ENCODE results near the gene CALCOCO1. TPM values are rescaled to one million over a fixed set of nuclear protein-coding genes. Genes with fewer than 3 reads are reported as not detected.

CALCOCO1 gene
- total and polyA plus RNA-seq, 4 donors = 65.5 to 223 (median 75.9) TPM

DNA sequence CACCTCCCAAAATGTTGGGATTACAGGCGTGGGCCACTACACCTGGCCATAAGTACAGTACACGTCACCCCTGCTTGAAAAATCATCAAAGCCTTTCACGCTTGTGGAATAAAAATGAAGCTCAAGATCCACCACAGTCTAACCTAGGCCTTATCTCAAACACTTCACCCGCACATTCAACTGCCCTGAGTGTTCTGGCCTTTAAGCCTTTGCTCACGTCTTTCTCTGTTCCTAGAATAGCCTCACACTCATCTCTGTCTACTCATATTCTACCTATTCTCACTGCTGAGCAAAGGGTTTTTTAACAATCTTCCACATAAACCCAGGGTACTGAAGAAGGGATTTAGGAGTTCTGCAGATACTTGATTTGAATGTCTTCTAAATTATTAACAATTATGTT, 9.9 kb downstream of the CALCOCO1 start:
- Histone ChIP-seq H3K4me1 (ENCODE audit: control insufficient read depth in 5 of 5, insufficient read depth in 5 of 5, low read length in 5 of 5) (no peaks in the 10 kb centered on the region), H3K27me3 (ENCODE audit: control insufficient read depth in 3 of 3, insufficient read depth in 3 of 3, low read length in 2 of 3) (no peaks in the 10 kb centered on the region), H3K9me3 (ENCODE audit: control insufficient read depth in 4 of 4, insufficient read depth in 3 of 4, low read length in 3 of 4) (no peaks in the 10 kb centered on the region), H3K4me3 (no peak overlapping the region), H3K9ac (ENCODE audit: insufficient read depth in 1 of 2, low read length in 2 of 2) (no peak overlapping the region), H3K27ac (ENCODE audit: low read depth in 1 of 2, low read length in 1 of 2) (peak overlapping the region in 1 of 2 donors; percentile 17), H3K36me3 (ENCODE audit: control insufficient read depth in 4 of 4, insufficient read depth in 4 of 4, low read length in 4 of 4) (peaks cover 34 to 61% (median 52%) of the 10 kb centered on the region in 4 donors)
- DNase-seq = no peak
- TF ChIP-seq, protein P1, sequence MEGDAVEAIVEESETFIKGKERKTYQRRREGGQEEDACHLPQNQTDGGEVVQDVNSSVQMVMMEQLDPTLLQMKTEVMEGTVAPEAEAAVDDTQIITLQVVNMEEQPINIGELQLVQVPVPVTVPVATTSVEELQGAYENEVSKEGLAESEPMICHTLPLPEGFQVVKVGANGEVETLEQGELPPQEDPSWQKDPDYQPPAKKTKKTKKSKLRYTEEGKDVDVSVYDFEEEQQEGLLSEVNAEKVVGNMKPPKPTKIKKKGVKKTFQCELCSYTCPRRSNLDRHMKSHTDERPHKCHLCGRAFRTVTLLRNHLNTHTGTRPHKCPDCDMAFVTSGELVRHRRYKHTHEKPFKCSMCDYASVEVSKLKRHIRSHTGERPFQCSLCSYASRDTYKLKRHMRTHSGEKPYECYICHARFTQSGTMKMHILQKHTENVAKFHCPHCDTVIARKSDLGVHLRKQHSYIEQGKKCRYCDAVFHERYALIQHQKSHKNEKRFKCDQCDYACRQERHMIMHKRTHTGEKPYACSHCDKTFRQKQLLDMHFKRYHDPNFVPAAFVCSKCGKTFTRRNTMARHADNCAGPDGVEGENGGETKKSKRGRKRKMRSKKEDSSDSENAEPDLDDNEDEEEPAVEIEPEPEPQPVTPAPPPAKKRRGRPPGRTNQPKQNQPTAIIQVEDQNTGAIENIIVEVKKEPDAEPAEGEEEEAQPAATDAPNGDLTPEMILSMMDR (IDR thresholded peaks at IDR 0.05; ENCODE audit: control extremely low read depth, extremely low read depth) = no peak
- WGBS, 2 donors = 83 to 93% methylated on average over 5 of the region's 5 CpGs
- ATAC-seq (ENCODE audit: insufficient read depth, low FRiP score) = no peak

DNA sequence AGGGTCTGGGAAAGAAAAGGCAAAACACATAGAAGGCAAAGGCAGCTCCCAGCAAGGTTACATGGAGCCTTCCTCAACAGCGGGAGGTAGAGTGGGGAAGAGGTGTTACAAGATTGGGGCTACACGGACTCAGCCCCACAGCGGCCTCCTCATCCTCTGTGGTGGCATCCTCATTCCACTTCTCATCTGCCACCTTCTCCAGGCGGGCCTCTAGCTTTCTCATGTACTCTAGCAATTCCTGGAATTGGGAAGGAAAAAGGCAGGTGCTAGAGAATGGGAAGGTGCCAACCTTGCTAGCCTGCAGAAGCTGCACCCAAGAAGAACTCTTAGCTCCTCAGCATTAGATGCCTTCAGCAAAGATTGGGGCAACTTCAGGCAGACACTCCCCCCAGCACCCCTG, 13.2 kb downstream of the CALCOCO1 start:
- Histone ChIP-seq H3K27ac (ENCODE audit: low read depth in 1 of 2, low read length in 1 of 2) (no peak overlapping the region), H3K27me3 (ENCODE audit: control insufficient read depth in 3 of 3, insufficient read depth in 3 of 3, low read length in 2 of 3) (no peaks in the 10 kb centered on the region), H3K4me3 (no peak overlapping the region), H3K36me3 (ENCODE audit: control insufficient read depth in 4 of 4, insufficient read depth in 4 of 4, low read length in 4 of 4) (peaks cover 25 to 51% (median 45%) of the 10 kb centered on the region in 4 donors), H3K9me3 (ENCODE audit: control insufficient read depth in 4 of 4, insufficient read depth in 3 of 4, low read length in 3 of 4) (no peaks in the 10 kb centered on the region), H3K9ac (ENCODE audit: insufficient read depth in 1 of 2, low read length in 2 of 2) (no peak overlapping the region), H3K4me1 (ENCODE audit: control insufficient read depth in 5 of 5, insufficient read depth in 5 of 5, low read length in 5 of 5) (no peaks in the 10 kb centered on the region)
- WGBS, 2 donors = 93 to 99% methylated on average over 4 of the region's 4 CpGs
- TF ChIP-seq, protein P1 (IDR thresholded peaks at IDR 0.05; ENCODE audit: control extremely low read depth, extremely low read depth) = no peak
- no peak for ATAC-seq (ENCODE audit: insufficient read depth, low FRiP score)
- DNase-seq = no peak

DNA sequence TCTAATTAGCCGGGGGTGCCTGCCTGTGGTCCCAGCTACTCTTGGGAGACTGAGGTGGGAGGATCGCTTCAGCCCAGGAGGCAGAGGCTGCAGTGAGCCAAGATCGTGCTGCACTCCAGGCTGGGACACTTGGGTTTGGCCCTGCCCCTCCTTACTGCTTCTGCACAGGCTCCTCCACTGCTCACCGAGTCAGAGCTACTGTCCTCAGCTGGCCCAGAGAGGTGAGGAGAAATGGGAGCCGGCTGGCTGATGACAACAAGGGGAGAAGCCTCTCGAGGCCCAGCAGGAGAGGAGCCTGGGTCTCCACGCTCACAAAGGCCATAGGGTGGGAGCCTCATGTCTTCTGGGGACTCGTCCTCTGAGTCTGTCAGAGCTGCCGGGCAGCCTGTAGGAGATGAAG, 13.7 kb downstream of the CALCOCO1 start:
- no peaks in the 10 kb centered on the region for H3K9me3 ChIP-seq (ENCODE audit: control insufficient read depth in 4 of 4, insufficient read depth in 3 of 4, low read length in 3 of 4)
- no peaks in the 10 kb centered on the region for H3K4me1 ChIP-seq (ENCODE audit: control insufficient read depth in 5 of 5, insufficient read depth in 5 of 5, low read length in 5 of 5)
- H3K4me3 ChIP-seq = no peak overlapping the region
- H3K9ac ChIP-seq (ENCODE audit: insufficient read depth in 1 of 2, low read length in 2 of 2) = no peak overlapping the region
- no peak overlapping the region for H3K27ac ChIP-seq (ENCODE audit: low read depth in 1 of 2, low read length in 1 of 2)
- H3K36me3 ChIP-seq (ENCODE audit: control insufficient read depth in 4 of 4, insufficient read depth in 4 of 4, low read length in 4 of 4) = peaks cover 25 to 51% (median 44%) of the 10 kb centered on the region in 4 donors
- no peaks in the 10 kb centered on the region for H3K27me3 ChIP-seq (ENCODE audit: control insufficient read depth in 3 of 3, insufficient read depth in 3 of 3, low read length in 2 of 3)
- ATAC-seq (ENCODE audit: insufficient read depth, low FRiP score) (no peak), DNase-seq (peak in 1 of 3 donors; percentile 34)
- TF ChIP-seq, protein P1 (IDR thresholded peaks at IDR 0.05; ENCODE audit: control extremely low read depth, extremely low read depth) = no peak
- WGBS, 2 donors = 78 to 86% methylated on average over 9 of the region's 9 CpGs

DNA sequence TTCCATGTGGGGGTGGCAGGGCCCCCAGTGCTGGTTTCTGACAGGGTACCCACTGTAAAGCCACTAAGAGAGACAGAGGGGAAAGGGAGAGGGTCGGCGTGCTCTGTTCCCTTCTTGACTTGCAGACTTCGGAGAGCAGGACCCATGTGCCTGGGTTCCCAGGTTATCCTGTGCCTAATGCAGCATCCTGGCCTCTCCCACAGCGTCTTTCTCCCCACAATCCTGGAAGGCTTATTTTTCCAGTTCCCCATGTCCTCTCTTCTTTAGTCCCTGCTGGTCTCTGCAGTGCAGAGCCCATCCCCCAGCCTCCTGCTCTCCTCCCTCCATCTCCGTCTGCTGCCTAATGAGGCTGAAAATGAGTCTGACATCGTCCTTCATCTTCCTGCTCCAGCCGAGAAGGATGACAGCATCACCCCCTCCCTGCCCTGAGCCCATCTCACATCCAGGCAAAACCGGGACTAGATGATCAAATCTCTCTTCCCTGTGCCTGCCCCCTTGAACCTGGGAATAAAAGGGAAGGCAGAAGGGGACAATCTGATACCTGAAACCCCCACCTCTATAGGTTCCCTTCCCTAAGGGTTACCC, 15.1 kb downstream of the CALCOCO1 start:
- H3K4me1 ChIP-seq (ENCODE audit: control insufficient read depth in 5 of 5, insufficient read depth in 5 of 5, low read length in 5 of 5) = no peaks in the 10 kb centered on the region
- H3K9ac ChIP-seq (ENCODE audit: insufficient read depth in 1 of 2, low read length in 2 of 2) = no peak overlapping the region
- TF ChIP-seq, protein P1 (IDR thresholded peaks at IDR 0.05; ENCODE audit: control extremely low read depth, extremely low read depth) = no peak
- no peak overlapping the region for H3K27ac ChIP-seq (ENCODE audit: low read depth in 1 of 2, low read length in 1 of 2)
- ATAC-seq (ENCODE audit: insufficient read depth, low FRiP score) (no peak), DNase-seq (no peak)
- WGBS, 2 donors = 79 to 84% methylated on average over 8 of the region's 8 CpGs
- no peaks in the 10 kb centered on the region for H3K9me3 ChIP-seq (ENCODE audit: control insufficient read depth in 4 of 4, insufficient read depth in 3 of 4, low read length in 3 of 4)
- H3K27me3 ChIP-seq (ENCODE audit: control insufficient read depth in 3 of 3, insufficient read depth in 3 of 3, low read length in 2 of 3) = no peaks in the 10 kb centered on the region
- no peak overlapping the region for H3K4me3 ChIP-seq
- peaks cover 25 to 49% (median 43%) of the 10 kb centered on the region in 4 donors for H3K36me3 ChIP-seq (ENCODE audit: control insufficient read depth in 4 of 4, insufficient read depth in 4 of 4, low read length in 4 of 4)
